GM20000 (cell line): ENCODE results near the gene MEF2D.

Experiments used
- DNase-seq: peaks from one replicate; pipeline ENCODE4 v3.0.0; 2012; ENCODE audit warnings: low spot score
- TF ChIP-seq, protein P1 (sequence below): IDR thresholded peaks from 2 replicates; pipeline ENCODE4 v1.5.1; 2012; ENCODE audit warnings: mild to moderate bottlenecking, control low read depth; ENCODE audit errors: extremely low read depth, missing control alignments

MEF2D gene

DNA sequence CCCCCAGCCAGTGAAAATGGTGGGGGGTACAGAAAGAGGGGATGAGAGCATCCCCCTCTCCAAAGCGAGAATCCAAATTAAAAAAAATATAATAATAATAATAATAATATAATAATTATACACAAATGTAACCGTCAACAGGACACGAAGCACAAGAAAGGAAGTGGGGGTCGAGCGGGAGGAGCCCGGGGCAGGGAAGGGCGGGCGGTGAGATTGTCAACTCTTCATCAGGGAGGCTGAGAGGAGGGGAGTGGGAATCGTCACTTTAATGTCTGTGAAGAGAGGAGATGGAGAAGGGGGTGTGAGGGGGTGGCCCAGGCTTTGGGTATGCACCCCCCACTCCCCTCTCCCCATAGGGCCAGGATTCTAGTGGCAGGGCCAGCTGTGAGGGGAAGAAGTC lies 33.2 kb downstream of the MEF2D start:
- DNase-seq, result no peak
- TF ChIP-seq, protein P1, sequence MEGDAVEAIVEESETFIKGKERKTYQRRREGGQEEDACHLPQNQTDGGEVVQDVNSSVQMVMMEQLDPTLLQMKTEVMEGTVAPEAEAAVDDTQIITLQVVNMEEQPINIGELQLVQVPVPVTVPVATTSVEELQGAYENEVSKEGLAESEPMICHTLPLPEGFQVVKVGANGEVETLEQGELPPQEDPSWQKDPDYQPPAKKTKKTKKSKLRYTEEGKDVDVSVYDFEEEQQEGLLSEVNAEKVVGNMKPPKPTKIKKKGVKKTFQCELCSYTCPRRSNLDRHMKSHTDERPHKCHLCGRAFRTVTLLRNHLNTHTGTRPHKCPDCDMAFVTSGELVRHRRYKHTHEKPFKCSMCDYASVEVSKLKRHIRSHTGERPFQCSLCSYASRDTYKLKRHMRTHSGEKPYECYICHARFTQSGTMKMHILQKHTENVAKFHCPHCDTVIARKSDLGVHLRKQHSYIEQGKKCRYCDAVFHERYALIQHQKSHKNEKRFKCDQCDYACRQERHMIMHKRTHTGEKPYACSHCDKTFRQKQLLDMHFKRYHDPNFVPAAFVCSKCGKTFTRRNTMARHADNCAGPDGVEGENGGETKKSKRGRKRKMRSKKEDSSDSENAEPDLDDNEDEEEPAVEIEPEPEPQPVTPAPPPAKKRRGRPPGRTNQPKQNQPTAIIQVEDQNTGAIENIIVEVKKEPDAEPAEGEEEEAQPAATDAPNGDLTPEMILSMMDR, result no peak

DNA sequence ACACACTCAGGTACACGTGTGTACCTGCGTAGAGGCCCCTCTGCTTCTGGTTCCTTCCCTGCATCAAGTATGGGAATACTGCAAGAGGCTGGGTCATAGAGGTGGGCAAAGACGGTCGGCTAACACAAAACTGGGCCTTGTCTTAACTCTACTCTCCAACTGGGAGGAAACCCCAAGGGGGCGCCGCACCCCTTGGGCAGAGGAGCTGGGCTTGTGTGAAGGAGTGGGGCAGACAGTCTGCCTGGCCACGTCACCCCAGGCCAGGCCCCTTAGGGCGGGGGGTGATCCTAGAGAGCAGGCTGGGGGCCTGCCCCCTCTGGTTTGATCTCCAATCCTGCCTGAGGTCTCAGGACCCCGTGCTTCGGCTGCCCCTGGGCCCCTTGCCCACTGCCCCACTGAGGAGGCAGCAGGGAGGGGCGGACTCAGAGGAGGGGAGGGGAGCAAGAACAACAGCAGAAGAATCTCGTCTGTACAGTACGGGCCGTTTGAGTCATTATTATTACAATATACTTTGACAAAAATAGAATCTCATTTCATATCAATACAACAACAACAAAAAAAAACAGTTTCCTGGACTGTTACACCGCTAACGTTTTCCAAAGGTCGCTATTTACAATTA lies 34.7 kb downstream of the MEF2D start:
- TF ChIP-seq, protein P1, result no peak
- no peak for DNase-seq

DNA sequence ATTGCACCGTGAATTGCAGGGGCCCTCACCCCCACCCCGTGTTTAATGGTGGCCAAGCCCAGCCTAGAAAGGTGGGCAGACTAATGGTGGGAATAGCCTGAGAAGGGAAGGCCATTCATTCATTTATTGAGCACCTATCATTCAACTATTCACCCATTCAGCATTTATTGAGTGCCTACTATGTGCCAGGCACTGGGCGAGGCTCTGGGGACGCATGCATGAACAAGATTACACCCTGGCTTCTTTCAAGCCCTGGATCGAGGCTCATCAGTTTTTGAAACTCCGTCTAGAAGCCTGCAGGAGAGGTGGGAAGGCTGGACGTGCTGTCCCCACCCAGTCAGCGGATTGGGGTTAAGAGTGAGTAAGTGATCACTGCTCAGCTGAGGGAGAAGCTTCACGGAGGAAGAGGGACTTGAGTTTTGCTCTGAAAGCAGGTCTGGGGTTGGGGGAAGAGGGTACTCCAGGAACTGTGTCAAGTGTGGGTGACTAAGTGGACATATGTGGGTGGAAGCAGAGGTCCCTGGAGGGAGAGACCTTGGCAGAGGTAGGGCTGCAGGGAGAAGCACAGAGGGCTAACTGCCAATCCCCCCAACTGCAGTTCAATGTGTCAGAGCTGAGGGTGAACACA lies 35.6 kb downstream of the MEF2D start:
- TF ChIP-seq, protein P1, result no peak
- no peak for DNase-seq

DNA sequence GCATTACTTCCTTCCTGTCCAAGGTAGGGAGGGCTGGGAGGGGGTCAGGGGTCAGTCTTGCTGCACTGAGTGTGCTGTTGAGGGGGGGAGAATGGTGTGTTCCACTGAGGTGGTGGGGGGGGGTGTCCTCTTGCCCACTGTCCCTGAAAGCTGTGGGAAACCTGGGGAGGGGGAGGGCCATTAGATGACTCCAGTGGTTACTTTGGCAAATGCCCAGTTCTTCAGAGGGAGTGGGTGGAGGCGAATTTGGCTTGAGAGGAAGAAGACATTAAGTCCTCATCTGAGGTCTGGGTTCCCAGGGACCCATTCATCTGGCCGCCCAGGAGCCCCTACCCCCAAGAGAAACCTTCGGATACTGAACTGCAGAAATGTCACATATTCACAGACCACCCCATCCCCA lies 36.2 kb downstream of the MEF2D start:
- DNase-seq, result no peak

DNA sequence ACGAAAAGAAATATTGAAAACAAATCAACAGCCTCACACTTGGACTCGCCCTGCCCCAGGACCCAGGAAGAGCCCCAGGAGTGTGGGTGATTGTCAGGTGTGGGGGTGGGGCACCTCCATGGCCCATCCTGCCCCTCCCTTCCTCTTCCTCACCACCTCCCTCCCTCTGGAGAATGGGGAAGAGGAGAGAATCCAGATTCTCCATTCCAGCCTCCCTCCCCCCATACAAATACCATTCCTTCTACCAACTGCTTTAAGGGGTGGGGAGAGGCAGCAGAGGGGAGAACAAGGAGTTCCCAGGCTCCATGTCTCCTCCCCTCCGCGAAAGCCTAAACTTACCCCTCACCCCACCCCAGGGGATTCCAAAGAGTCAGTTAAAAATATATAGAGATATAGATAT lies 36.7 kb downstream of the MEF2D start:
- TF ChIP-seq, protein P1, result no peak
- no peak for DNase-seq

More for the DNA sequence above, 36.2 kb downstream of the MEF2D start:
- TF ChIP-seq, protein P1, result no peak

DNA sequence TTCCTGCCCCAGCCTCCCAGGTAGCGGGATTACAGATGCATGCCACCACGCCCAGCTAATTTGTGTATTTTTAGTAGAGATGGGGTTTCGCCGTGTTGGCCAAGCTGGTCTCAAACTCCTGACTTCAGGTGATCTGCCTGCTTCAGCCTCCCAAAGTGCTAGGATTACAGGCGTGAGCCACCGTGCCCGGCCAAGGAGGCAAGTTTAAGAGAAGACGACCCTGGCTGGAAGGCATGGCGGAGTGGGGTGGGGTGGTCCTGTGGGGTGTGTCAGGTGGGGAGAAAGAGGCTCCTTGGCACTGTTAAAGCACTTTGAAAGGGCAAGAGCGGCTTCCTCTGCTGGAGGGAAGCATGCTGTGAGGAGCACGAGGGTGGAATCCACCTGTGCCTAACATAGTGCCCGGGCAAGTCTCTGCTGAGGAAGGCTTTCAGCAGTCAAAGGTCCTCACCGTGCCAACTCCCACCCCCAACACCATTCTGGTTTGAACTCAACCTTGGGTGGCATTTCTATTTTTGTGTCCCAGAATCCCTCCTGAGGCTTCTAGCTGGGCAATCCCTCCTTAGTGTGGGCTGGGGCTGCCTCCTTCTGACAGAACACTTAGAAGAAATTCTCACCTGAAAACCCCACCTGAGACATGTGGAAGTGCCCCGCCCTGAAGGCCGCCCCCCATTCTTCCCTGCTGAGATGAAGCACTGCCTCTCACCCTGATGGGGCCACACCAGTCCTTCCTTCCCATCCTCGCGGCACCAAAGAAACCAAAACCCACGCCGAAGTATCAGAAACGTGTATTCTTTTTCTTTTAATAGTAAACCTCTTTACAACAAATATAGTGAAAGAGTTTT lies 37.4 kb downstream of the MEF2D start:
- no peak for DNase-seq
- TF ChIP-seq, protein P1, result no peak

DNA sequence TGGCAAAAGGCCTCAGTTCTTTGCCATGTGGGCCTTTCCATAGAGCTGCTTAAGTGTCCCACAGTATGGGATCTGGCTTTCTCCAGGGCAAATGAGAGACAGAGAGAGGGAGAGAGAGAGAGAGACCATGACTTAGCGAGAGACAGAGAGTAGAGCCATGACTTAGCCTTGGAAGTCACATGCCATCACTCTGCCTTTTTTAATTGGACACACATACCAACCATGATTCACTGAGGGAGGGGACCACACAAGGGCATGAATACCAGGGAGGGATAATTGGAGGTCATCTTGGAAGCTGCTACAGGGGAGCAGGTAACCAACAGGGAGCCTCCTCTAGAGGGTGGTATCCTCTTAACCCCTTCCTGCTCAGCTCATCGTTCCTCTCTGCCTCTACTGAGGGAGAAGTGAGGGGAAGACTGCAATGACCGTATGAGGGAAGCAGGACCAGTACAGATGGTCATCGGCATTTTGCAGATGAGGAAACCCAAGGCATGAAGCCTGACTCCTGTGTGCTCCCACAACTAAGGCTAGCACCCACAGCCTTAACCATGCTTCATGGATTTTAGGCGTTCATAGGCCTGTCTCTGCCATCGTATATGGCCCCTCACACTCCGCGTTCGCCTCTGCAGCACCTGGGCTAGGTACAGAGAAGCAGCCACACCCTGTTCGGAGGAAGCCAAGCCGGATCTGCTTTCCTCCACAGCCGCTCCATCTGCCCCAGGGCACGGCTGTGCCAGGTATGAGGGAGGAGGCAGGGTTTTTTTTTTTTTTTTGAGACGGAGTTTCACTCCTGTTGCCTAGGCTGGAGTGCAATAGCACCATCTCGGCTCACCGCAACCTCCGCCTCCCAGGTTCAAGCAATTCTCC lies 38.6 kb downstream of the MEF2D start:
- TF ChIP-seq, protein P1, result no peak
- no peak for DNase-seq
